Measurements from ENCODE around the gene NOP9. TPM values are rescaled to one million over a fixed set of nuclear protein-coding genes. Genes with fewer than 3 reads are reported as not detected.

The NOP9 gene
- total and polyA plus RNA-seq, 8 donors: 22.4 to 28.4 (median 25.1) TPM

DNA sequence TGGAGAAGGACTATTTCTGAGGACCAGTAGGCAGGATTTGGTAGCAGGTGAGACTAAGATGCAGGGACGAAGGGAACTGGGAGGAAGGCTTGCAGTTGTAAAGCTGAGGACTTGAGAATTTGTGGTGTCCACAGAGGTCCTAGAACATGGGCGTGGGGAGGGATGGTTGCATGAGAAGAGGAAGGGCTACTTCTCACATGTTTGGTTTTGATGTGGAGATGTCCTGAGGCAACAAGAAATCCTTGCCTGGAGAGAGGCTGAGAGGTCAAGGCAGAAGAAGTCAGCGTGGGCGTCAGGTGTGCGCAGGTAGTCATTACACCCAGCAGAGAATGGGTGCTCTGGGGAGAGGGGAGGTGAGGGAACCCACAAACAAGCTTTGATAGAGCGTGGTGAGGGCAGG is 22.6 kb upstream of the NOP9 start:
- DNase-seq: no peak
- peaks cover 15 to 99% of the 10 kb centered on the region in 2 donors for H3K4me1 ChIP-seq
- intact Hi-C loops (cut with DNase I): no loop called here

DNA sequence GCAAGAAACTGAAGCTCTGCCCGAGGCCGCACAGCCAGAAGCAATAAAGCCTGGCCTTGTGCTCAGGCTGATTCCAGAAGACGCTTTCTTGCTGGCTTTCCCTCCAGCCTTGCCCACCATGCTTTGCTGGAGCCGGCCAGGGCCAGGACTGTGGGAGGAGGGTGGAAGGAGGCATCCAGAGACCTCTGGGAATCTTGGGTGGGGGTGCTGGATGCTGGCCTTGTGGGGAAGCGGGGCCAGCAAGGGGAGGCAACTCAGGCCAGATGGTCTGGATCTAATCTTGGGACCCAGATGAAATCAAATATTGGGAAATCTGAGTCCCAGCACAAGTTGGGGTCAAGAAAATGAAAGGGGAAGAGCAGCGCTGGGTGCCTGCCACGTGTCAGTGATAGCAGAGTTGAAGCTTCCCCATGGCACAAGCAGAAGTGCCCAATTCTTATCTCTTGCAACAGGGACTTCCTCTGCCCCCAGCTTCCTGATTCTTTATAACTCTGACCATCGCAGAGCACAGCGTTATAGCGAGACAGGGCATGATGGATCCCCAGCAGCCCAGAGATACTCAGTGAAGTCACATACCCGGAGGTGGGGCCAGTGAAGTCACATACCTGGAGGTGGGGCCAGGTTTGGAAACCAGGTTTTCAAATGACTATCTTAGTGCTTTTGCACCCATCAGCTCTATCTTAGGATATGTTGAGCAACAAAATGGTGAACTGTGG is 21.9 kb upstream of the NOP9 start:
- Histone ChIP-seq H3K36me3 (no peaks in the 10 kb centered on the region), H3K4me3 (no peak overlapping the region), H3K27me3 (no peaks in the 10 kb centered on the region), H3K27ac (peak overlapping the region in 1 of 2 donors; percentile 88), H3K4me1 (peaks cover 10 to 99% of the 10 kb centered on the region in 2 donors), H3K9me3 (no peaks in the 10 kb centered on the region)
- intact Hi-C loops (cut with DNase I): no loop called here
- ATAC-seq: no peak
- TF ChIP-seq, protein P1, sequence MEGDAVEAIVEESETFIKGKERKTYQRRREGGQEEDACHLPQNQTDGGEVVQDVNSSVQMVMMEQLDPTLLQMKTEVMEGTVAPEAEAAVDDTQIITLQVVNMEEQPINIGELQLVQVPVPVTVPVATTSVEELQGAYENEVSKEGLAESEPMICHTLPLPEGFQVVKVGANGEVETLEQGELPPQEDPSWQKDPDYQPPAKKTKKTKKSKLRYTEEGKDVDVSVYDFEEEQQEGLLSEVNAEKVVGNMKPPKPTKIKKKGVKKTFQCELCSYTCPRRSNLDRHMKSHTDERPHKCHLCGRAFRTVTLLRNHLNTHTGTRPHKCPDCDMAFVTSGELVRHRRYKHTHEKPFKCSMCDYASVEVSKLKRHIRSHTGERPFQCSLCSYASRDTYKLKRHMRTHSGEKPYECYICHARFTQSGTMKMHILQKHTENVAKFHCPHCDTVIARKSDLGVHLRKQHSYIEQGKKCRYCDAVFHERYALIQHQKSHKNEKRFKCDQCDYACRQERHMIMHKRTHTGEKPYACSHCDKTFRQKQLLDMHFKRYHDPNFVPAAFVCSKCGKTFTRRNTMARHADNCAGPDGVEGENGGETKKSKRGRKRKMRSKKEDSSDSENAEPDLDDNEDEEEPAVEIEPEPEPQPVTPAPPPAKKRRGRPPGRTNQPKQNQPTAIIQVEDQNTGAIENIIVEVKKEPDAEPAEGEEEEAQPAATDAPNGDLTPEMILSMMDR (IDR thresholded peaks at IDR 0.05): no peak
- DNase-seq: peak in 1 of 4 donors; percentile 70

More for the DNA sequence above, 22.6 kb upstream of the NOP9 start:
- Histone ChIP-seq H3K4me3 (no peak overlapping the region), H3K27me3 (no peaks in the 10 kb centered on the region), H3K36me3 (no peaks in the 10 kb centered on the region), H3K27ac (peak overlapping the region in 1 of 2 donors; percentile 88), H3K9me3 (no peaks in the 10 kb centered on the region)
- TF ChIP-seq, protein P1 (IDR thresholded peaks at IDR 0.05): no peak
- ATAC-seq: no peak

DNA sequence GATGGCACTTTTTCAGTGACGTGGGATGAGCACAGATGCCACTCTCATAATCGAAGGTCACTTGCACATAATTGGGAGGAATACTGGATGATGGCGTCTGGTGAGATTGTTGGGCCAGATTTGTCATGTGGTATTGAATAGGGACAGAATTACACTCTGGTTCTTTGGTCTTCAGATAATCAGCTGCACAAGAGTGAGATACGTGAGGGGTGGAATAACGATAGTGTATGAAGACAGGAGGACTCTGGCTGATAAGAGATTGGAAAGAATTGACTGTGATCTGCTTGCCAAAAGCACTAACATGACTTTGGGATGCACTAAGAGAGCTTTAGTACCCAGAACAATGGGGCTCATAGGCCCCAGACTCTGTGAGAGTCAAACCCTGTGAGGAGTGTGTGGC is 21.2 kb upstream of the NOP9 start:
- H3K27me3 ChIP-seq: no peaks in the 10 kb centered on the region
- no peak overlapping the region for H3K4me3 ChIP-seq
- H3K9me3 ChIP-seq: no peaks in the 10 kb centered on the region
- H3K36me3 ChIP-seq: no peaks in the 10 kb centered on the region
- peak overlapping the region in 1 of 2 donors; percentile 88 for H3K27ac ChIP-seq
- no peak for ATAC-seq
- TF ChIP-seq, protein P1 (IDR thresholded peaks at IDR 0.05): no peak
- no peak for DNase-seq
- H3K4me1 ChIP-seq: peaks cover 4 to 95% of the 10 kb centered on the region in 2 donors
- intact Hi-C loops (cut with DNase I): no loop called here

DNA sequence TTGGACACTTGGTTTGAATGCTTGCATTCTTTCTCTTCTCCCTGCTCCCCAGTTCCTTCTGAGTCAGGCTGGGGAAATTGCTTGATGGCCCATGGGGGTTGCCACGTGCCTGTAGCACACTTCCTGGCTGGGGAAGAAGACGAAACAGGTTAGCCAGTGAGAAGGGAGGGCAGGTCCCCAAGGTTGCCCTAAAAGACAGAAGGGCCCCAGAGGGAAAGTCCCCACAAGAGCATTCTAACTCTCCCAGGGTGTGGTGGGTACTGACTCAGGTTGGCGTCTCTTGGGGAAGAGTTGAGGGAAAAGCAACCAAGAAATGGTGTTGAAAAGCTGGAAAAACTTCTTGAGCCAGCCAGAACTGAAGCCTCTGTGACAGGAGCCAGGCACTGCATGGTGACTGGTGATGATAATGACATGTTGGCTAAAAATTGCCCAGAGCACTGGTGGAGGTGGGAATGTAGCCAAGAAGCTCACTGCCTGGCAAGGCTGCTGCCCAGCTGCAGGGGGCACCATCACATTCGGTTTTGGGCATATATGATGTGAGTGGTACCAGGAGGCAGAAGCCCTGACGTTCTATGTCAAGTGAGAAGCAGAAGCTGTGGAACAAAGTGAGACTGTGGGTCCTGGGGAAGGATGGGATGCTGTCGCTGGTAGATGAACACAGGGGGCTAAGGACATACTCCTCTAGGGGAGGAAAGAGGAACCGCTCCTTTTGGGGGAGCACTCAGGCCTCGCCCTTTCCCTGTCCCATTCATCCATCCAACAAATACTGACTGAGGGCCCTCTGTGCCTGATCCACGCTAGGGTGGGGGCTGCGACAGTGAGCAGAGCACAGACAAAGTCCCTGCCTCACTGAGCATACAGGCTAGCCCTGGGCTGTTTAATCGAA is 20.1 kb upstream of the NOP9 start:
- Histone ChIP-seq H3K36me3 (no peaks in the 10 kb centered on the region), H3K9me3 (no peaks in the 10 kb centered on the region), H3K27me3 (no peaks in the 10 kb centered on the region), H3K27ac (peak overlapping the region in 1 of 2 donors; percentile 88), H3K4me3 (no peak overlapping the region), H3K4me1 (peaks cover 0 to 84% of the 10 kb centered on the region in 2 donors)
- DNase-seq: no peak
- intact Hi-C loops (cut with DNase I): no loop called here
- TF ChIP-seq, protein P1 (IDR thresholded peaks at IDR 0.05): no peak
- no peak for ATAC-seq
